Measurements from ENCODE around the gene EDDM3A.

GRCh38 chr14:20775901-20776300 lies 30.2 kb downstream of the EDDM3A start:
- TF ChIP-seq CTCF (IDR thresholded peaks at IDR 0.05) (no peak), POLR2A (IDR thresholded peaks at IDR 0.05) (no peak), POLR2AphosphoS5 (IDR thresholded peaks at IDR 0.05) (no peak), EP300 (IDR thresholded peaks at IDR 0.05; ENCODE audit: low read depth) (no peak)
